HG02973 (cell line): ENCODE data around the gene CALN1.

Experiments used
- ATAC-seq: cut with Tn5 transposase; IDR thresholded peaks from one replicate; pipeline ENCODE4 v1.9.1; 2021; ENCODE audit warnings: moderate library complexity; ENCODE audit not compliant: unreplicated experiment

The CALN1 gene

GRCh38 chr7:71900556-71900955 is 511.6 kb downstream of the CALN1 start:
- no peak for ATAC-seq

GRCh38 chr7:71896535-71896934 is 515.6 kb downstream of the CALN1 start:
- ATAC-seq, result no peak

- no peak for ATAC-seq
Measured at GRCh38 chr7:71886046-71886445, 526.1 kb downstream of the CALN1 start.

- no peak for ATAC-seq
Measured at GRCh38 chr7:71885487-71885886, 526.7 kb downstream of the CALN1 start.

- ATAC-seq, result no peak
Measured at GRCh38 chr7:71883415-71883814, 528.7 kb downstream of the CALN1 start.

- no peak for ATAC-seq
Measured at GRCh38 chr7:71871446-71871845, 540.7 kb downstream of the CALN1 start.

GRCh38 chr7:71870812-71871211 is 541.3 kb downstream of the CALN1 start:
- no peak for ATAC-seq

GRCh38 chr7:71868797-71869196 is 543.3 kb downstream of the CALN1 start:
- ATAC-seq, result no peak

GRCh38 chr7:71867626-71868025 is 544.5 kb downstream of the CALN1 start:
- no peak for ATAC-seq

- no peak for ATAC-seq
Measured at GRCh38 chr7:71865172-71865571, 547.0 kb downstream of the CALN1 start.

- ATAC-seq, result no peak
Measured at GRCh38 chr7:71864130-71864529, 548.0 kb downstream of the CALN1 start.

- ATAC-seq, result no peak
Measured at GRCh38 chr7:71860572-71860971, 551.6 kb downstream of the CALN1 start.

- ATAC-seq, result no peak
Measured at GRCh38 chr7:71857338-71857737, 554.8 kb downstream of the CALN1 start.

GRCh38 chr7:71854546-71855397 is 557.4 kb downstream of the CALN1 start:
- no peak for ATAC-seq

GRCh38 chr7:71851776-71852498 is 560.2 kb downstream of the CALN1 start:
- ATAC-seq, result no peak

- ATAC-seq, result no peak
Measured at GRCh38 chr7:71846160-71846559, 566.0 kb downstream of the CALN1 start.

- no peak for ATAC-seq
Measured at GRCh38 chr7:71843676-71844075, 568.5 kb downstream of the CALN1 start.

GRCh38 chr7:71842786-71843185 is 569.4 kb downstream of the CALN1 start:
- no peak for ATAC-seq

- ATAC-seq, result no peak
Measured at GRCh38 chr7:71842381-71842780, 569.8 kb downstream of the CALN1 start.

- no peak for ATAC-seq
Measured at GRCh38 chr7:71835056-71835455, 577.1 kb downstream of the CALN1 start.

GRCh38 chr7:71829515-71829914 is 582.6 kb downstream of the CALN1 start:
- no peak for ATAC-seq

- no peak for ATAC-seq
Measured at GRCh38 chr7:71828361-71828760, 583.8 kb downstream of the CALN1 start.
